ENCODE data around the gene GMEB2.

GMEB2 gene

DNA sequence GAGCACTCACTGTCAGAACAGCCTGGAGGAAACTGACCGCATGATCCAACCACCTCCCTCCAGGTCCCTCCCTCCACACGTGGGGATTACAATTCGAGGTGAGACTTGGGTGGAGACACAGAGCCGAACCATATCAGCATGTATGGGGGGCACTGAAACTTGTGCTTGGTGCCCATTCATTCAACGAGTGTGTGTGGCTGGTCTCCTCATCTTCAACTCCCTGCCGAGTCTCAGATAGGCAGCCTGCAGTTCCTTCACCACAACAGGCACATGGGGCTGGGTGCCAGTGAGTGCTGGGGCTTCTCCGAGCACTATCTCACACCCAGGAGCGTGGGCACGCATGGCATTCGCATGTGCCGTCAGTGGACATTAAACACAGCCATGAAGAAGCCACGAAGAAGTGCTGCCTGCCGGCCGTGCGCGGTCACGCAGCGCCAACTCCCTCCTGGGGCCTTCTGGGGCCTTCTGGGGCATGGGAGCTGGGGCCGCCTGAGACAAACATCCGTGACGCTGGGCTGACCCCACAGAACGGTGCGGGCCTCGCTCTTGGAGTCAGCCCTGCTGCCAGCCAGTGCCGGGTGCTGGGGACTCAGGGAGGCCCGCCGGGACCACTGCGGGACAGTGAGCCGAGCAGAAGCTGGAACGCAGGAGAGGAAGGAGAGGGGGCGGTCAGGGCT, 30.5 kb upstream of the GMEB2 start:
- CTCF ChIA-PET, result interaction anchor here (0.6 to 1.2 kb wide), 2 partner anchors 15 to 100 kb away, joined by 3 read pairs; no protein-coding TSS in a partner anchor
- POLR2A ChIA-PET, result interaction anchor here (0.8 to 1.6 kb wide), 14 partner anchors 15 to 208 kb away, joined by 3 to 25 read pairs (median 4); partner anchors contain the start of genes ARFRP1, GMEB2, HELZ2 and PPDPF
- DNase-seq (ENCODE audit: extremely low spot score), result no peak
- TF ChIP-seq BHLHE40 (IDR thresholded peaks at IDR 0.05; ENCODE audit: borderline replicate concordance), result no peak
- no peak for TF ChIP-seq NFRKB (IDR thresholded peaks at IDR 0.05)
- TF ChIP-seq L3MBTL2 (conservative IDR thresholded peaks at IDR 0.05), result peak; percentile 53; the same call in 1 of the 2 replicates

DNA sequence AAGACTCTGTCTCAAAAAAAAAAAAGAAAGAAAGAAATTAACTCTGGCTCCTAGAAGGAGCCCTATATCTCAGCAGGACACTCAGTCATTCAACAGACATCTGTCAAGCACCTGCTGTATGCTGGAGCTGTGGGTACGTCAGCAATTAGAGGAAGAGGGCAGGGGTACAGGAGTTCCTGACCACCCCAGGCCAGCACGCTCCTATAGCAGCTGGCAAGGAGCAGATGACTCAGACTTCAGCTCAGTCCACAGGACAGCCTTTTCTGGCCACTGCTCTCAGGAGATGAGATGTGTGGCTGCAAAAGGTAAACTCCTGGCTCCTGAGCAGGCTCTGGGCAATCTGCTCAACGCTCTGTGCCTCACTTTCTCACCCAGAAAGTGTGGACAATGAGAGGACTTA, 29.6 kb upstream of the GMEB2 start:
- POLR2A ChIA-PET, result interaction anchor here (0.5 to 1.2 kb wide), 2 partner anchors 22 to 27 kb away, joined by 3 to 4 read pairs; no protein-coding TSS in a partner anchor

DNA sequence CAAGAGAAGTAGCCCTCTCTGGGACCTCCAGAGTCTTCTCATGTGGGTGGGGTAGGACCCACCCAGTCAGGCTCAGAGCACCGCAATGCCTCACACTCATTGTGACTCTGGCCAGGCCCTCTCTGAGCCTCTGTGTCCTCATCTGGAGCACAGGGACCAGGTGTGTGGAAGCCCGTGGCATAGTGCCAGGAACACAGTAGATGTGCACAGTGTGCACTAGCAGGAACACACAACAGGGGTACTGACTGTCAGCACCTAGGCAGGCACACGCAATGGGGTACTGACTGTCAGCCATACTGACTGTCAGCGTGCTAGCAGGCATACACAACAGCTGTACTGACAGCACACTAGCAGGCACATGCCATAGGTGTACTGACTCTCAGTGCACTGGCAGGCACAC, 28.3 kb upstream of the GMEB2 start:
- CTCF ChIA-PET, result interaction anchor here (0.6 kb wide), 1 partner anchor 179 kb away, joined by 3 read pairs; no protein-coding TSS in a partner anchor
- DNase-seq (ENCODE audit: extremely low spot score), result no peak
- POLR2A ChIA-PET, result interaction anchor here (0.5 to 1.2 kb wide), 2 partner anchors 28 to 89 kb away, joined by 3 to 4 read pairs; partner anchors contain the start of gene GMEB2
- TF ChIP-seq, protein P1, sequence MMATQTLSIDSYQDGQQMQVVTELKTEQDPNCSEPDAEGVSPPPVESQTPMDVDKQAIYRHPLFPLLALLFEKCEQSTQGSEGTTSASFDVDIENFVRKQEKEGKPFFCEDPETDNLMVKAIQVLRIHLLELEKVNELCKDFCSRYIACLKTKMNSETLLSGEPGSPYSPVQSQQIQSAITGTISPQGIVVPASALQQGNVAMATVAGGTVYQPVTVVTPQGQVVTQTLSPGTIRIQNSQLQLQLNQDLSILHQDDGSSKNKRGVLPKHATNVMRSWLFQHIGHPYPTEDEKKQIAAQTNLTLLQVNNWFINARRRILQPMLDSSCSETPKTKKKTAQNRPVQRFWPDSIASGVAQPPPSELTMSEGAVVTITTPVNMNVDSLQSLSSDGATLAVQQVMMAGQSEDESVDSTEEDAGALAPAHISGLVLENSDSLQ (IDR thresholded peaks at IDR 0.05), result no peak
- TF ChIP-seq HDGF (IDR thresholded peaks at IDR 0.05; ENCODE audit: borderline replicate concordance) (no peak), SUZ12 (IDR thresholded peaks at IDR 0.05) (no peak), LEF1 (IDR thresholded peaks at IDR 0.05; ENCODE audit: borderline replicate concordance) (no peak), L3MBTL2 (conservative IDR thresholded peaks at IDR 0.05) (no peak), ELF4 (IDR thresholded peaks at IDR 0.05) (no peak), NFRKB (IDR thresholded peaks at IDR 0.05) (no peak), TARDBP (IDR thresholded peaks at IDR 0.05) (no peak), FOXA1 (IDR thresholded peaks at IDR 0.05) (no peak), FOXM1 (IDR thresholded peaks at IDR 0.05; ENCODE audit: borderline replicate concordance) (no peak), FOXK2 (IDR thresholded peaks at IDR 0.05) (no peak), CTBP1 (IDR thresholded peaks at IDR 0.05; ENCODE audit: borderline replicate concordance) (no peak)

More for the DNA sequence above, 29.6 kb upstream of the GMEB2 start:
- no peak for TF ChIP-seq SUZ12 (IDR thresholded peaks at IDR 0.05)
- no peak for TF ChIP-seq FOXA1 (IDR thresholded peaks at IDR 0.05)
- TF ChIP-seq, protein P1 (IDR thresholded peaks at IDR 0.05), result no peak
- TF ChIP-seq TARDBP (IDR thresholded peaks at IDR 0.05), result no peak
- TF ChIP-seq L3MBTL2 (conservative IDR thresholded peaks at IDR 0.05), result no peak
- no peak for TF ChIP-seq BHLHE40 (IDR thresholded peaks at IDR 0.05; ENCODE audit: borderline replicate concordance)
- TF ChIP-seq FOXM1 (IDR thresholded peaks at IDR 0.05; ENCODE audit: borderline replicate concordance), result no peak
- no peak for DNase-seq (ENCODE audit: extremely low spot score)
- CTCF ChIA-PET, result no interaction called here

DNA sequence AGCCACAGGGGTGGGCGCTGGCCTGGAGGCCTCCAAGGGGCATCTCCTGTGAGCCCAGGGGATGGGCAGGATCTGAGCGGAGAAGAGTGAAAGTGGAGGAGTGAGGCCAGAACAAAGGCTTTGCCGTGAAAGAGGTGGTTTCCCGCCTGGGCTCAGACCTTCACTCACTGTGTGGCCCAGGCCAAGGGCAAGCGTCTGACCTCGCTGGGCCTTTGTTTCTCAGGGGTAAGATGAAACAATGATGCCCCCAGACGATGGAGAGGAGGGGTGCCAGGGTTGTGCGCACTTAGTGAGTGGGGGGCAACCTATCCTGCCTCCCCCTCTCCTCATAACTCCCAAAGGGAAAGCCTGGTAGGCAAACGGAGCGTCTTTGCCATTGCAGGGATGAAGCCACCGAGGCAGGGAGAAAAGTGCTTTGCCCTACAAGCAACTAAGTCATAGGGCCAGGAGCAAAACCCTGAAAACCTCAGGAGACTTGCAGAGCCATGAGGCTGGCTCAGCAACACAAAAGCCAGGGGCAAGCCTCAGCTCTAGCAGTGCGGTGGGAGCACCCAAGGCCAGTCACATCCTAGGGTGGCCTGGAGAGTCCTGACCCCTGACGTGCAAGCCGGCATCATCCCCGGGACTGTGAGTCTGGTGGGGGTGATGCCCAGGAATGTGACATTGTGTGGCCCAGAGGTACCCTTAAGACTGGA, 27.2 kb upstream of the GMEB2 start:
- DNase-seq (ENCODE audit: extremely low spot score), result no peak
- ChIA-PET POLR2A (interaction anchor here (1.1 to 2.0 kb wide), 9 partner anchors 11 to 211 kb away, joined by 3 to 14 read pairs (median 4); partner anchors contain the start of genes ARFRP1, GMEB2, TPD52L2 and ZGPAT), CTCF (no interaction called here)
- TF ChIP-seq CTBP1 (IDR thresholded peaks at IDR 0.05; ENCODE audit: borderline replicate concordance) (no peak), TARDBP (IDR thresholded peaks at IDR 0.05) (no peak), ARNT (IDR thresholded peaks at IDR 0.05) (no peak), BHLHE40 (IDR thresholded peaks at IDR 0.05; ENCODE audit: borderline replicate concordance) (no peak), ZNF384 (IDR thresholded peaks at IDR 0.05) (no peak), ELF4 (IDR thresholded peaks at IDR 0.05) (no peak), FOXA1 (IDR thresholded peaks at IDR 0.05) (no peak), FOXM1 (IDR thresholded peaks at IDR 0.05; ENCODE audit: borderline replicate concordance) (no peak), L3MBTL2 (conservative IDR thresholded peaks at IDR 0.05) (no peak), SP1 (IDR thresholded peaks at IDR 0.05) (no peak), LEF1 (IDR thresholded peaks at IDR 0.05; ENCODE audit: borderline replicate concordance) (no peak), FOXK2 (IDR thresholded peaks at IDR 0.05) (no peak), NFRKB (IDR thresholded peaks at IDR 0.05) (no peak)
- TF ChIP-seq, protein P1 (IDR thresholded peaks at IDR 0.05), result no peak

DNA sequence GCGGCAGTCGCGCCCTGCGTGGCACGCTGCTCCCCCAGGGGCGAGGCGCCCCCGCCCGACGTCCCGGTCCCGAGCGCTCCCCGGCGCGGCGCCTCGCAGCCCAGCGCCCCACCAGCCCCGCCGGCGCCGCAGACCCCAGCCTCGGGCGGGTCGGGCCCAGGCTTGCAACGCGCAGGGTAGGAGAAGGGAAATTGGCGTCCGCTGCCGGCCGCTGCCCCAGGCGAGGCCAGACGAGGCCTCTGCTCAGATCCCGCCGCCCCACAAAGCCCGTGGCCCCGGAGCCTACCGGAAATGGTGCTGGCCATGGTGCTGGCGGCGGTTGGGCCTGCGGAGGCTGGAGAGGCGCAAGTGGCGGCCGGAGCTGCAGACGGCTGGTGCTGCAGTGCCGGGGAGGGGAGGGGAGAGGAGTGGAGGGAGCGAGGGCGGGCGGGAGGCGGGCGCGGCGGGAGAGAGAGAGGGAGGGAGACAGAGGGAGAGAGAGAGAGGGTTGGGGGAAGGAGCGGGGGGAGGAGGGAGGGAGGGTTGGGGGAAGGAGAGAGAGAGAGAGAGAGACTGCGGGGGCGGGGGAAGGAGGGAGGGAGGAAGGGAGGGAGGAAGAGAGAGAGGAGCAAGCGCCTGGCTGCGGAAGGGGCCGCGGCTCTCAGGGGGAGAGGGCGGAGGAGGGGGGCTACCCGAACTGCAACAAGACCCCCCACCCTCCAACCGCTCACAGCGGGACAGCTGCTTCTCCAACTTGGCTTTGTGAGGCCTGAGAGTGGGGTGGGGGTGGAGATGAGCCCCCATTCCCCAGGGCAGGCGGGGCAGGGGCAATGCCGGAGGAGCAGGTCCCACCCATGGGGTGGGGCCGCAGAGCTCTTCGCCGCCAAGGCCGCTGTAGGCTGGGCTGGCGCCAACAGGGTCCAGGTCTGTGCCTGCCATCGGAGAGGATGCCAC, 26.4 kb upstream of the GMEB2 start, which contains the start of gene STMN3:
Gene STMN3 (minus strand): TSS at position 384 of the 933 bp plus-strand sequence. CDS start 79 bp downstream, at position 305.
- DNase-seq (ENCODE audit: extremely low spot score), result peak; percentile 80
- TF ChIP-seq HDGF (IDR thresholded peaks at IDR 0.05; ENCODE audit: borderline replicate concordance), result peak; percentile 67; the same call in 1 of the 2 replicates
- no peak for TF ChIP-seq CTBP1 (IDR thresholded peaks at IDR 0.05; ENCODE audit: borderline replicate concordance)
- CTCF ChIA-PET, result no interaction called here
- POLR2A ChIA-PET, result interaction anchor here (0.7 to 2.0 kb wide), 12 partner anchors 9 to 212 kb away, joined by 3 to 14 read pairs (median 4); partner anchors contain the start of genes ARFRP1, GMEB2, TPD52L2 and ZGPAT
